ENCODE data around the gene NTM. TPM values are rescaled to one million over a fixed set of nuclear protein-coding genes. Genes with fewer than 3 reads are reported as not detected.

The NTM gene
- total and polyA plus RNA-seq, 2 donors (not counting 1 experiment from before 2014, with no cell fraction given), result 12.3 to 28.6 TPM

DNA sequence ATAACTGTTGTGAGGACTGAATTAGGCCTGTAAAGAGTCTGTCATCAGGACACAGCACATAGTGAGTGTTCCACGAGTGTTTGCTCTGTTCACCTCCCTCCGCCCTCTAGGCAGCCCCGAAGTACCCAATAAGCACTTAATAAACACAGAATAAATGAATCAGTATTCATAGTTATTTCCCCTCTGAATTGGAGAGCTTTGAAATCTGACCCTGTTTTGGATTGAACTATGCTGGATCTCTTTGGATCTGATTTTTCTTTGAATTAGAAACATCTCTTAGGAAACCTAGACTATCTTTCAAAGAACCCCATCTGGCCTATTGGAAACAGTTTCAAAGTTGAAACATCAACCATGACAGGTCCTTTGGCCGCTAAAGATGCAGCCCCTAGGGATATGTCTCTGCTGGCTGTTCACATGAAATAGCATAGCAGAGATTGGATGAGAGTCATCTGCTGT lies 615.5 kb downstream of the NTM start:
- peak in 1 of 2 donors; percentile 22 for DNase-seq (ENCODE audit: low read depth in 2 of 2)

GRCh38 chr11:131987703-131988102 lies 617.3 kb downstream of the NTM start:
- Histone ChIP-seq H3K27me3 (ENCODE audit: control insufficient read depth, insufficient read depth, low read length) (no peaks in the 10 kb centered on the region), H3K9me3 (ENCODE audit: control insufficient read depth, insufficient read depth, low read depth, low read length) (no peaks in the 10 kb centered on the region), H3K9ac (ENCODE audit: insufficient read depth, low read length) (no peak overlapping the region), H3K4me2 (ENCODE audit: extremely low read depth, insufficient read depth, low read length) (no peak overlapping the region), H3K4me1 (ENCODE audit: control insufficient read depth, extremely low read depth, insufficient read depth, low read length) (no peaks in the 10 kb centered on the region), H4K20me1 (ENCODE audit: control insufficient read depth, extremely low read depth, insufficient read depth, low read length) (no peaks in the 10 kb centered on the region), H3K4me3 (replicated peaks in 1 of 4; ENCODE audit: control extremely low read depth in 1 of 4, insufficient read depth in 1 of 4, low read depth in 3 of 4, low read length in 4 of 4) (no peak overlapping the region), H3K79me2 (ENCODE audit: control insufficient read depth, insufficient read depth, low read length) (no peaks in the 10 kb centered on the region), H3K27ac (ENCODE audit: insufficient read depth, low read length) (no peak overlapping the region), H3K36me3 (ENCODE audit: control insufficient read depth, insufficient read depth, low read length) (no peaks in the 10 kb centered on the region), H2AFZ (ENCODE audit: low read length) (no peak overlapping the region)
- no peak for TF ChIP-seq CTCF (conservative IDR thresholded peaks at IDR 0.05 in 1 of 2, IDR thresholded peaks at IDR 0.05 in 1 of 2; ENCODE audit: low read depth in 1 of 2, low read length in 2 of 2)
- TF ChIP-seq EZH2 (IDR thresholded peaks at IDR 0.05; ENCODE audit: low read length, missing control alignments), result no peak
- no peak for DNase-seq (ENCODE audit: low read depth in 2 of 2)

More for the DNA sequence above, 615.5 kb downstream of the NTM start:
- Histone ChIP-seq H3K4me1 (ENCODE audit: control insufficient read depth, extremely low read depth, insufficient read depth, low read length) (no peaks in the 10 kb centered on the region), H3K9me3 (ENCODE audit: control insufficient read depth, insufficient read depth, low read depth, low read length) (no peaks in the 10 kb centered on the region), H3K4me2 (ENCODE audit: extremely low read depth, insufficient read depth, low read length) (no peak overlapping the region), H3K36me3 (ENCODE audit: control insufficient read depth, insufficient read depth, low read length) (no peaks in the 10 kb centered on the region), H3K27ac (ENCODE audit: insufficient read depth, low read length) (no peak overlapping the region), H4K20me1 (ENCODE audit: control insufficient read depth, extremely low read depth, insufficient read depth, low read length) (no peaks in the 10 kb centered on the region), H3K27me3 (ENCODE audit: control insufficient read depth, insufficient read depth, low read length) (no peaks in the 10 kb centered on the region), H3K9ac (ENCODE audit: insufficient read depth, low read length) (no peak overlapping the region), H3K4me3 (replicated peaks in 1 of 4; ENCODE audit: control extremely low read depth in 1 of 4, insufficient read depth in 1 of 4, low read depth in 3 of 4, low read length in 4 of 4) (no peak overlapping the region), H2AFZ (ENCODE audit: low read length) (no peak overlapping the region), H3K79me2 (ENCODE audit: control insufficient read depth, insufficient read depth, low read length) (no peaks in the 10 kb centered on the region)
- no peak for TF ChIP-seq EZH2 (IDR thresholded peaks at IDR 0.05; ENCODE audit: low read length, missing control alignments)
- no peak for TF ChIP-seq CTCF (conservative IDR thresholded peaks at IDR 0.05 in 1 of 2, IDR thresholded peaks at IDR 0.05 in 1 of 2; ENCODE audit: low read depth in 1 of 2, low read length in 2 of 2)

DNA sequence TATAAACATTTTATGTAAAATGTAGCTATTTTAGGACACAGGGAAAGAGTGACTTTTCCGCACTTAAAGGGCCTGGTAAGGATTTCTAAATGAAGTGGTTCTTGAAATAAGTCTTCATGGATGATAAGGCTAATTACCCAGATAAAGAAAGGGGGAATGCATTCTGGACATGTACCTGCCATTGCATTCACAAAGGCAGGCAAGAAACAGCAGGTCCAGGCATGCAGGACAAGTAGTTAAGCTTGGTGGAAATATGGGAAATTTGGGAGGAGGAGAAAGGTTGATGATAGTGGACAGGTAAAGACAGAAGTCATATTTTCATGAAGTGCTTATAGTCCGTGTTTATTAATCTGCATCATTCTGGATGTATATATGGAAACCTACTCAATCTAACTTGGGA lies 621.2 kb downstream of the NTM start:
- Histone ChIP-seq H3K27me3 (ENCODE audit: control insufficient read depth, insufficient read depth, low read length) (no peaks in the 10 kb centered on the region), H3K36me3 (ENCODE audit: control insufficient read depth, insufficient read depth, low read length) (no peaks in the 10 kb centered on the region), H3K27ac (ENCODE audit: insufficient read depth, low read length) (no peak overlapping the region), H3K9ac (ENCODE audit: insufficient read depth, low read length) (no peak overlapping the region), H3K4me2 (ENCODE audit: extremely low read depth, insufficient read depth, low read length) (no peak overlapping the region), H3K79me2 (ENCODE audit: control insufficient read depth, insufficient read depth, low read length) (no peaks in the 10 kb centered on the region), H2AFZ (ENCODE audit: low read length) (no peak overlapping the region), H3K4me1 (ENCODE audit: control insufficient read depth, extremely low read depth, insufficient read depth, low read length) (no peaks in the 10 kb centered on the region), H4K20me1 (ENCODE audit: control insufficient read depth, extremely low read depth, insufficient read depth, low read length) (no peaks in the 10 kb centered on the region), H3K9me3 (ENCODE audit: control insufficient read depth, insufficient read depth, low read depth, low read length) (no peaks in the 10 kb centered on the region), H3K4me3 (replicated peaks in 1 of 4; ENCODE audit: control extremely low read depth in 1 of 4, insufficient read depth in 1 of 4, low read depth in 3 of 4, low read length in 4 of 4) (no peak overlapping the region)
- DNase-seq (ENCODE audit: low read depth in 2 of 2), result no peak
- TF ChIP-seq CTCF (conservative IDR thresholded peaks at IDR 0.05 in 1 of 2, IDR thresholded peaks at IDR 0.05 in 1 of 2; ENCODE audit: low read depth in 1 of 2, low read length in 2 of 2) (no peak), EZH2 (IDR thresholded peaks at IDR 0.05; ENCODE audit: low read length, missing control alignments) (no peak)
